ENCODE results near the gene IL6ST. TPM values are rescaled to one million over a fixed set of nuclear protein-coding genes. Genes with fewer than 3 reads are reported as not detected.
A peak's percentile ranks its signal among the peaks of the same experiment; 100 is the strongest.
"Not testable (repeated sequence)": the region's sequence is repeated elsewhere in the genome, so short reads cannot be mapped to it uniquely, and the experiment has no call there.

The IL6ST gene
- total RNA-seq, result 55.2 TPM

GRCh38 chr5:55994495-55994997 lies at the start of gene IL6ST:
IL6ST (minus strand) TSS chr5:55994963; CDS start chr5:55976278, 18,685 bp downstream.
- peak; percentile 58 for ATAC-seq

GRCh38 chr5:56039985-56040384 lies 45.2 kb upstream of the IL6ST start:
- ATAC-seq, result no peak

- ATAC-seq, result not testable (repeated sequence)
Observed at GRCh38 chr5:56038206-56038605, 43.4 kb upstream of the IL6ST start.

- ATAC-seq, result no peak
Observed at GRCh38 chr5:56037531-56038010, 42.8 kb upstream of the IL6ST start.

GRCh38 chr5:56035394-56035793 lies 40.6 kb upstream of the IL6ST start:
- ATAC-seq, result not testable (repeated sequence)

- not testable (repeated sequence) for ATAC-seq
Observed at GRCh38 chr5:56029871-56030630, 35.3 kb upstream of the IL6ST start.

- ATAC-seq, result no peak
Observed at GRCh38 chr5:56029457-56029856, 34.7 kb upstream of the IL6ST start.

GRCh38 chr5:56028708-56029107 lies 33.9 kb upstream of the IL6ST start:
- no peak for ATAC-seq

- no peak for ATAC-seq
Observed at GRCh38 chr5:56026863-56027300, 32.1 kb upstream of the IL6ST start.

- no peak for ATAC-seq
Observed at GRCh38 chr5:56025151-56025885, 30.6 kb upstream of the IL6ST start.

GRCh38 chr5:56024810-56025150 lies 30.0 kb upstream of the IL6ST start:
- ATAC-seq, result no peak

- ATAC-seq, result no peak
Observed at GRCh38 chr5:56023296-56023695, 28.5 kb upstream of the IL6ST start.

GRCh38 chr5:56019306-56020272 lies 24.8 kb upstream of the IL6ST start:
- ATAC-seq, result no peak

GRCh38 chr5:56018832-56019231 lies 24.1 kb upstream of the IL6ST start:
- no peak for ATAC-seq

GRCh38 chr5:56014701-56015100 lies 19.9 kb upstream of the IL6ST start:
- ATAC-seq, result not testable (repeated sequence)

GRCh38 chr5:56013939-56014338 lies 19.2 kb upstream of the IL6ST start:
- ATAC-seq, result not testable (repeated sequence)

GRCh38 chr5:56012281-56012963 lies 17.7 kb upstream of the IL6ST start:
- peak; percentile 36 for ATAC-seq

- no peak for ATAC-seq
Observed at GRCh38 chr5:56011835-56012234, 17.1 kb upstream of the IL6ST start.

GRCh38 chr5:56010431-56010830 lies 15.7 kb upstream of the IL6ST start:
- ATAC-seq, result no peak

GRCh38 chr5:56006600-56006999 lies 11.8 kb upstream of the IL6ST start:
- no peak for ATAC-seq

GRCh38 chr5:56006094-56006493 lies 11.3 kb upstream of the IL6ST start:
- ATAC-seq, result no peak

GRCh38 chr5:56004874-56005273 lies 10.1 kb upstream of the IL6ST start:
- no peak for ATAC-seq
